Epithelial cell of proximal tubule (primary cell): ENCODE results near the gene AXIN2. TPM values are rescaled to one million over a fixed set of nuclear protein-coding genes. Genes with fewer than 3 reads are reported as not detected.
"Not testable (repeated sequence)": the region's sequence is repeated elsewhere in the genome, so short reads cannot be mapped to it uniquely, and the experiment has no call there.

Experiments
- DNase-seq: peaks from one replicate; pipeline ENCODE4 v3.0.0-alpha.2; 2011; ENCODE audit warnings: low read depth
- H3K4me3 ChIP-seq: 2 replicates; pipeline ENCODE4 v1.5.1; 2011; ENCODE audit warnings: low read depth, mild to moderate bottlenecking, low read length
- CTCF ChIP-seq: conservative IDR thresholded peaks from 2 replicates; pipeline ENCODE4 v1.5.1; 2012; ENCODE audit warnings: low read depth, mild to moderate bottlenecking, low read length
- total RNA-seq: library from RNA; depleted of rRNA; stranded (reverse); fragments of >200 nt; gene quantifications from 2 replicates; pipeline ENCODE4 v1.2.3, GENCODE V29; 2015

The AXIN2 gene
- total RNA-seq, 1 donor from 2014 or later: 1.8 TPM

- no peak for DNase-seq
- TF ChIP-seq CTCF: no peak
- no peak overlapping the region for H3K4me3 ChIP-seq
Observed at GRCh38 chr17:65515512-65515911, 45.9 kb downstream of the AXIN2 start.

- H3K4me3 ChIP-seq: no peak overlapping the region
- no peak for TF ChIP-seq CTCF
- DNase-seq: no peak
Observed at GRCh38 chr17:65514541-65514940, 46.9 kb downstream of the AXIN2 start.

- no peak overlapping the region for H3K4me3 ChIP-seq
- no peak for DNase-seq
- no peak for TF ChIP-seq CTCF
Observed at GRCh38 chr17:65514082-65514481, 47.4 kb downstream of the AXIN2 start.

- DNase-seq: no peak
- H3K4me3 ChIP-seq: no peak overlapping the region
- no peak for TF ChIP-seq CTCF
Observed at GRCh38 chr17:65511316-65511715, 50.1 kb downstream of the AXIN2 start.

GRCh38 chr17:65509032-65509431, 52.4 kb downstream of the AXIN2 start:
- no peak for DNase-seq
- no peak for TF ChIP-seq CTCF
- H3K4me3 ChIP-seq: no peak overlapping the region

GRCh38 chr17:65504673-65505072, 56.8 kb downstream of the AXIN2 start:
- H3K4me3 ChIP-seq, DNase-seq: not testable (repeated sequence)

- no peak for DNase-seq
- no peak for TF ChIP-seq CTCF
- H3K4me3 ChIP-seq: no peak overlapping the region
Observed at GRCh38 chr17:65504141-65504540, 57.3 kb downstream of the AXIN2 start.

- H3K4me3 ChIP-seq: no peak overlapping the region
- TF ChIP-seq CTCF: no peak
- no peak for DNase-seq
Observed at GRCh38 chr17:65503557-65503956, 57.9 kb downstream of the AXIN2 start.
